GDM1 (cell line): ENCODE measurements around the gene HAUS1.

ENCODE experiments used
- DNase-seq: peaks from one replicate; lab custom pipeline; 2025; lab: John Stamatoyannopoulos, UW

Gene HAUS1, protein sequence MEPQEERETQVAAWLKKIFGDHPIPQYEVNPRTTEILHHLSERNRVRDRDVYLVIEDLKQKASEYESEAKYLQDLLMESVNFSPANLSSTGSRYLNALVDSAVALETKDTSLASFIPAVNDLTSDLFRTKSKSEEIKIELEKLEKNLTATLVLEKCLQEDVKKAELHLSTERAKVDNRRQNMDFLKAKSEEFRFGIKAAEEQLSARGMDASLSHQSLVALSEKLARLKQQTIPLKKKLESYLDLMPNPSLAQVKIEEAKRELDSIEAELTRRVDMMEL

DNA sequence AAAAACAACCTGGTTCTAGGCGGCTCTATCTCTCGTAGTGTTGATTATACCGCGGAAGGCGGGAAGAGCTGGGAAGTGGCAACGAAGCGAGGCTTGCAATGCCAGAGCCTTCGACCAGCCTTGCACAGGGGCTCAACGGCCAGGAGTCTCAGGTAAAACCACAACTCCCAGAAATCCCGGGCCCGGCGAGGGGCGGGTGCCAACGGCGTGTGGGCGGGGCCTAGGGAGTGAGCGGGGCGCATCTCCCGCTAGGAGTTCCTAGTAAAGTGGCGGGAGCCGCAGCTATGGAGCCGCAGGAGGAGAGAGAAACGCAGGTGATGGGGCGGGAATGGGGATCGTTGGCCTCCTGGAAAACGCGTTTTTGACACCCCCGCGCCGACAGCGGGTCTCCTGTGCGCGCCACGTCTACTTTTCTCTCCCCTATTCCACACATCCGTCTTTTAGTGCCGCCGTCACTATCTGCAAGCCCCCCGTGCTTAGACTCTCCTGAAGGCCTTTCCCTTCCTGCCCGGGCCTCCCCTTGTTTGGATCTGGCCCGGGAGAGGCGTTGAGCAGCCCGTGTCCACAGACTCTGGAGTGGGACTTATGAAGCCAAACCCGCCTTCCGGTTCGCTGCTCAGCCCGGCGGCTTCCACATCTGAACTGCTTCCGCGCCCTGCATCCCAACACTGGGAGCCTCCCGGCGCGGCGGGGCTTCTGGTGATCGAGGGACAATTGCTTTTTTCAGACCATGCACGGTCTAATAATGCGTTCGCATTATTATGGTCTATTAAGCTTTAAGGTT is at the start of gene HAUS1:
HAUS1 (plus strand) TSS at position 258 of the 784 bp plus-strand sequence; CDS start at position 285, 27 bp downstream.
- DNase-seq = peak; percentile 78

- no peak for DNase-seq
Observed at GRCh38 chr18:46054956-46055837, 49.0 kb upstream of the HAUS1 start.

GRCh38 chr18:46055838-46056230 is 48.4 kb upstream of the HAUS1 start:
- no peak for DNase-seq

DNA sequence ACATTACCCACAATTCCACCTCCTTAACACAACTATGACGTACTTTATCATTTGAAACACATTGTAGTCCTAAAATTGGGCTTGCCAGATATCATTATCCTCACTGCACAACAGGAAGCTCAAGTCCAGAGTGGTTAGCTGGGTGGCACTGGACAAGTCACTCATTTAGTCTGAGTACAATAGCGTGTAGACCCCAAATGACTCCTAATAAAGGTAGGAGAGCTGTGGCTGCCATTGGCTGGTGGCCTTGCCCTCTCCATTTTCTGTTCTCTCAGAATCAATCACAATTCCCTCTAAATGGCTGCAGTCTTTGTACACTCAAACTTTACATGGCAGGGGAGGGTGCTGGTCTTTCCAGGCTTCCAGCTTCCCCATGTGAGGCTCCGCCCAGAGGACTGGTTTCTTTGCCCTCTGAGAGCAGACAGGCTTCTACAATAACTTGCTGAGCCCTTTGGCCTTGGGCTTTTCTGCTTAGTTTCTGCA is 43.8 kb upstream of the HAUS1 start:
- no peak for DNase-seq

- DNase-seq = no peak
Observed at GRCh38 chr18:46061387-46061786, 42.8 kb upstream of the HAUS1 start.

DNA sequence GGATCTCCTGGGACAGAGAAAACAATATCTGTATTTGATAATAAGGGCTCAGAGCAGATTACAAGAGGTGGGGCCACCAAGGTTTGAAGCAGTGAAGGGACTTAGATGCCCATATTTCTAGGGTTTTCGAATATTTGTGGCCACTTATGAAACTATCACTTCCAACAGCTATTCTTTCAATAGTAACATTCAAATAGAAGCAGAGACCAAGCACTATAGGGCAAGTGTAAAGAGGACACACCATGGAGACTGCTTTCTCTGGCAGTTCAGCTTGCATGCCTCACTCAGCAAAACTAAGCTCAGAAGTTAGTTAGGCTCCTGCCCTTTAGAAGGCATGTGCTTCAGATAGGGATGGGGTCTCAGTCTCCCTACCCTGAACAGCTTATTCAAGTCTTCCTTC is 42.4 kb upstream of the HAUS1 start:
- no peak for DNase-seq

DNA sequence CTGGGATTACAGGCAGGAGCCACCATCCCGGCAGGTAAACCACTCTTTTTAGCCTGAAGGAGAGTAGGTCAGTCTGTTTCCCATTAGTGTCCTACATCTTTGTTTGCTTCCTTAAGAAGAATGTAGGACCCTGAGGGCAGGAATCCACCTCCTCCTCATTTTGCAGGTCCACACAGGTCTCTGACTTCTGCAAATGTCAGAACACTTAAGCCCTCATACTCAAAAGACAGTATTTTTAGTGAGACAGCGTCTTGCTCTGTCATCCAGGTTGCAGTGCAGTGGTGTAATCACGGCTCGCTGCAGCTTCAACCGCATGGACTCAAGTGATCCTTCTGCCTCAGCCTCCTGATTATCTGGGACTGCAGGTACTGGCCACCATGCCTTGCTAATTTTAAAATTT is 41.4 kb upstream of the HAUS1 start:
- DNase-seq = no peak

GRCh38 chr18:46067438-46068007 is 36.7 kb upstream of the HAUS1 start:
- DNase-seq = no peak

DNA sequence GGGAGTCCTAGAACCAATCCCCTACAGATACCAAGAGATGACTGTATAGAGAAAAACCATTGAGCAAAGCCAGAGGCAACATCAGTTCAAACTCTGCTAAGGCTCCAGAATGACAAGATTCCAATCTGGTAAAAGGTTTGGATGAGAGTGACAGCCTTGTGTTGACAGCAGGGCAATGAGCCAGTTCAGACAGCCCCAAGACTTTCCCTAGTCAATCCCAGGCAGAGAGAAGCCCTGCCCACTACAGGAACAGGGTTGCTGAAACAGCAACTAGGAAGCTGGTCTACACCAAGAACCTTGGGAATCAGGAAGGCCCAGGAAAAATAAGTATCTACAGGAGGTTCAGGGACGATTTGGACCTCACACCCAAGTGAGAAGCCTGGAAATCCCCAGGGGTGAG is 35.4 kb upstream of the HAUS1 start:
- DNase-seq = no peak

GRCh38 chr18:46069524-46069923 is 34.7 kb upstream of the HAUS1 start:
- no peak for DNase-seq

GRCh38 chr18:46070232-46070631 is 34.0 kb upstream of the HAUS1 start:
- DNase-seq = no peak

DNA sequence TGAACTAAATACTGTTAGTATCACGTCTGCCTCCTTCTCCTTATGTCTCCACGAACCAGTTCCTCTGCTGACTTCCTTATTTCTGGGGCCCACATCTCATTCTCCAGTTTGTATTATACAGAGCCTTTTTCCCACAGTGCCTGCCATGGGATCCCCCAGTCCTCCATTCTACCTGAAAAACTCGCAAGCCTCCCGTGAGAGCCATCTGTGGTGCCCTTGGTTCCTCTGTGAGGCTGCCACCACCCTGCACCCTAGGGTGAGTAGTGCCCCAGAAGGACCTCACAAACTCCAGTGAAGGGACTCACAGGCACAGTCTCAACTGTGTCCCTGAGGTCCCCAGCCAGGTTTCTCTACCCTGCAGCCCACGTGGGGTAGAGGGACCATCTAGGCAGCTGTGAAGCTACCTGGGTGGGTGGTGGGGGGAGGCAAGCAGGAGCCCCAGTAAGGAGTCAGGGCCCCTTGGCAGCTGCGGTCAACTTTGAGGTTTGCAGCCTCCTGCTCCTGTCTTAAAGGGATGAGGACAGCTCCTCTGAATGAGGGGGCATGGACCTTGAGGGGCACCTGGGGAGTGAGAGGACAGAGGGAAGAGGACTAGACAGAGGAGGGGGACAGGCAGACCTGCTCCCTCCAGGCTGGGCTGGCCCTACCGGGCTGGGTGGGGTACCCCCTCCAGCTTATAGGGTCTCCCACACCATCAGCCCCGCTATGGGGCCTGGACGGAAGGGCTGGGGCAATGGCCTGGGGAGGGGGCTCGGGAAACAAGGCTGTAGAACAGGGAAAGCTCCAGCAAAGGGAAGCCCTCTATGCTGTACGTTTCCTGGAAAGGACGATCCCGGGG is 33.2 kb upstream of the HAUS1 start:
- DNase-seq = peak; percentile 45

DNA sequence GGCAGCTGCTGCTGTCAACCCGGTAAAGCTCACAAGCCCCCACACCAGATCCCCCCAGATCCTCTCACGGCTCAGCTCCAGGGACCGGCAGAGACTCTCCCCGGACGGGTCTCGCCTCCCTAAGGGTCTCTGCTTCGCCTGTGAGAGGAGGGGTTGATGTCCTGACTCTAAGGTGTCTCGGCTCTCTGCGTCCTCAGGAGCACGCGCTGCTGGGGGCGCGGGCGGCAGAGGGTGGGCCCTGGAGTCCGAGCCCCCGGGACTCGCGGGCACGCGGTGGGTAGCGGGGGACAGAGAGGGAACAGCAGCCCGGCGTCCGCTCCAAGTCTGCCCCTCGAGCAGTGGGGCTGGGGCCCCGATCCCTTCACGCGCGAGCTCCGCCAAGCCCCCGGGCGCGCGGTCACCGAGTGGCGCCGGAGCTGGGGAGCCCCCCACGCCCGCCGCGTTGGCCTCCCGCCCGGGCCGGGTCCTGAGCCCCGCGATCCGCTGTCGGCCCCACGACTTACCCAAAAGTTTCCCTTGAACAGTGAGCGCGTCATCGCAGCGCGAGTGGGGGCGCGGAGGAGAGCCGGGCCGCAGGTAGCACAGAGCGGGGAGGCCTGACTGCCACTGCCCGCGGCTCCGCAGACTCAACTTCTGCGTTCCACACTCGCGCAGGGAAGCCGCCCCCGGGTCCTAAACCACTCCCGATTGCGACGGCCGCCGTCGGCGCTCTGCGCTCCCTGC is 32.4 kb upstream of the HAUS1 start, which contains the start of gene PSTPIP2:
PSTPIP2 (minus strand) TSS at position 608 of the 723 bp plus-strand sequence; CDS start at position 536, 72 bp downstream.
- DNase-seq = peak; percentile 64

DNA sequence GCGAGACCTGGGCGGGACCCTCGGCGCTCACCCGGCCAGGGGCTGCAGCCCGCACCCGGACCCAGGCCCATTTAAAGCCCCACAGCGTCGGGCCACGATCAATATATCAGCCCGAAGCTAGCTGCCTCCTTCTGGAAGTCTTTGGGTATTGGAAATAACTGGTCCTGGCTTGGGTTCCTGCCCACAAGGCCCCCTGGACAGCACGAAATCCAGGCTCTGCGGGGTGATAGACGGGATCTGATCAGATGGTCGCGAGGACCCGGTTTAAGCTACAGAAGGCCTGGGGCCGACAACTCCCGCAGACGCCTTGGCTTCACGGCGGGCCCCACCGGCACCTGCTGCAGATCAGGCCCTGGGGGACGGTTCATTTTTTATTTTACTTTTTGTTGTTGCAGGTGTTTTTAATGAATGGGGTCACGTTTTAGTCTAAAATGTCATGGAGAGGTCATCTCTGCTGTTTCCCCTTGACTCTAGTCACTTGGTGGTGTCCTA is 31.8 kb upstream of the HAUS1 start:
- DNase-seq = no peak

DNA sequence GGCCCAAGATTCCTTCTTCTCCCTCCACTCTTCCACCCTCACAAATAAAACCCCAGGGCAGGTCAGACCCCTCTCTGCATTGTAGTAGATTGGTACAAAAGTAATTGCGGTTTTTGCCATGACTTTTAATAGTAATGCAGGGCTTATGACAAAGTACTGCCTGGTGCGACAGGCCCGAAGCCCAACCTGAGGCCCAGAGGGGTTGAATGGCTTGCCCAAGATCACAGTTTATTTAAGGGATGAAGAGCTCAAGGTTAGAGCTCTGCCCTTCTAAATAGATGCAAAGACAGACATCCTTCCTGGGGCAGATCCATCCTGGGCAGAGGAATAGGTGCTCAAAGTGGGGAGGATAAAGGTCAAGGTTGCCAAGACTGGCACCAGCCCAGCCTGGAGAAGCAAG is 31.2 kb upstream of the HAUS1 start:
- no peak for DNase-seq

GRCh38 chr18:46073474-46074331 is 30.5 kb upstream of the HAUS1 start:
- peak; percentile 27 for DNase-seq

DNA sequence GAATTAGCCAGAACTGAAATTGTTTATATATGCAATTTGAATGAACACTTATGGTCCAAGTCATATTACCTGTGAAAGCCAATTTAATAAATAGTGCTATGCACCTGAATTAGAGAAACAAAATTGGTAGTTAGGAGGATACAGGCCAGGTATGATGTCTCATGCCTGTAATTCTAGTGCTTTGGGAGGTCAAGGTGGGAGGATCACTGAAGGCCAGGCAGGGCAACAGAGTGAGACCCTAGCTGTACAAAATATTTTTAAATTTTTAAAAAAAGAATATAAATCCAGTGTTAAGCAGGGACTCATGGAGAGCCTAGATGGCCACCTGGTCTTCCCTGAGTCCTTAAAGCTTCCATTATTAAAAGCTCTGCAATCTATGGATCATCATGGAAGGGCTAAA is 24.8 kb upstream of the HAUS1 start:
- DNase-seq = no peak

- DNase-seq = no peak
Observed at GRCh38 chr18:46080156-46080555, 24.0 kb upstream of the HAUS1 start.

DNA sequence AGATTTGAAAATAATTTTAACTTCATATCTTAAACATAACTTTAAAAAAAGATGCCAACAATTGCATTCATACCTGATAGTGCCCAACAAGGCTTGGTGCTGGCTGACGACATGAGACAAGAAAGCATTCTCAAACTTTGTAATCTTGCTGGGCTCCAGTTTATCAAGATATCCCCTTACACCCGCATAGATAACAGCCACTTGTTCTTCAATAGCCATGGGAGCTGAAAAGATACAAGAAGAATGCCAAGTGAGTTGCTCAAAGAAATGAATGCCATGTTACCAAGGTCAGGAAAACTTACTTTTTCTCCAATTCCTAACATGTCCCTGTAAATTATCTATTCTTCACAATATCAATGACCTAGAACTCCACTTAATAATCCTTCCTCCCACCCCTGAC is 19.8 kb upstream of the HAUS1 start:
- no peak for DNase-seq
